ENCODE data around the gene NRARP.
"Not testable (repeated sequence)": the region's sequence is repeated elsewhere in the genome, so short reads cannot be mapped to it uniquely, and the experiment has no call there.

Gene NRARP

DNA sequence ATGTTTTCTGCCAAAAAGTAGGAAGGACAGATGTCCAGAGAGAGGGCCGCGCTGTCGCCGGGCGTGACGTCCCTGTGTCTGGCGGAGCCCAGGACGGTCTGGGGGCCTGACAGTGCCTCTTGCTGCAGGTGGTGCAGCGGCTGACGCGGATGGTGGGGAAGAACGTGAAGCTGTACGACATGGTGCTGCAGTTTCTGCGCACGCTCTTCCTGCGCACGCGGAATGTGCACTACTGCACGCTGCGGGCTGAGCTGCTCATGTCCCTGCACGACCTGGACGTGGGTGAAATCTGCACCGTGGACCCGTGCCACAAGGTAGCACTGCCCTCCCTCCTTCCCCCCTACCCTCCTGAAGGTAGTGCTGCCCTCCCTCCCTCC is 39.2 kb downstream of the NRARP start:
- TF ChIP-seq, protein P1, sequence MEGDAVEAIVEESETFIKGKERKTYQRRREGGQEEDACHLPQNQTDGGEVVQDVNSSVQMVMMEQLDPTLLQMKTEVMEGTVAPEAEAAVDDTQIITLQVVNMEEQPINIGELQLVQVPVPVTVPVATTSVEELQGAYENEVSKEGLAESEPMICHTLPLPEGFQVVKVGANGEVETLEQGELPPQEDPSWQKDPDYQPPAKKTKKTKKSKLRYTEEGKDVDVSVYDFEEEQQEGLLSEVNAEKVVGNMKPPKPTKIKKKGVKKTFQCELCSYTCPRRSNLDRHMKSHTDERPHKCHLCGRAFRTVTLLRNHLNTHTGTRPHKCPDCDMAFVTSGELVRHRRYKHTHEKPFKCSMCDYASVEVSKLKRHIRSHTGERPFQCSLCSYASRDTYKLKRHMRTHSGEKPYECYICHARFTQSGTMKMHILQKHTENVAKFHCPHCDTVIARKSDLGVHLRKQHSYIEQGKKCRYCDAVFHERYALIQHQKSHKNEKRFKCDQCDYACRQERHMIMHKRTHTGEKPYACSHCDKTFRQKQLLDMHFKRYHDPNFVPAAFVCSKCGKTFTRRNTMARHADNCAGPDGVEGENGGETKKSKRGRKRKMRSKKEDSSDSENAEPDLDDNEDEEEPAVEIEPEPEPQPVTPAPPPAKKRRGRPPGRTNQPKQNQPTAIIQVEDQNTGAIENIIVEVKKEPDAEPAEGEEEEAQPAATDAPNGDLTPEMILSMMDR (conservative IDR thresholded peaks at IDR 0.05; ENCODE audit: low read depth, low read length) = no peak
- Histone ChIP-seq H3K4me1 (ENCODE audit: low read depth, poor library complexity, severe bottlenecking) (no peaks in the 10 kb centered on the region), H3K9ac (no peak overlapping the region), H3K79me2 (ENCODE audit: insufficient read depth, low read depth) (peaks cover 2% of the 10 kb centered on the region; the same call in 1 of the 2 replicates), H3K4me3 (IDR thresholded peaks at IDR 0.05; ENCODE audit: insufficient read depth, low read depth, low read length) (no peak overlapping the region), H2AFZ (ENCODE audit: low read depth) (no peak overlapping the region), H3K27ac (no peak overlapping the region), H3K4me2 (no peak overlapping the region), H4K20me1 (ENCODE audit: insufficient read depth) (no peaks in the 10 kb centered on the region), H3K36me3 (ENCODE audit: insufficient read depth) (no peaks in the 10 kb centered on the region), H3K27me3 (ENCODE audit: insufficient read depth, low read depth) (no peaks in the 10 kb centered on the region)

DNA sequence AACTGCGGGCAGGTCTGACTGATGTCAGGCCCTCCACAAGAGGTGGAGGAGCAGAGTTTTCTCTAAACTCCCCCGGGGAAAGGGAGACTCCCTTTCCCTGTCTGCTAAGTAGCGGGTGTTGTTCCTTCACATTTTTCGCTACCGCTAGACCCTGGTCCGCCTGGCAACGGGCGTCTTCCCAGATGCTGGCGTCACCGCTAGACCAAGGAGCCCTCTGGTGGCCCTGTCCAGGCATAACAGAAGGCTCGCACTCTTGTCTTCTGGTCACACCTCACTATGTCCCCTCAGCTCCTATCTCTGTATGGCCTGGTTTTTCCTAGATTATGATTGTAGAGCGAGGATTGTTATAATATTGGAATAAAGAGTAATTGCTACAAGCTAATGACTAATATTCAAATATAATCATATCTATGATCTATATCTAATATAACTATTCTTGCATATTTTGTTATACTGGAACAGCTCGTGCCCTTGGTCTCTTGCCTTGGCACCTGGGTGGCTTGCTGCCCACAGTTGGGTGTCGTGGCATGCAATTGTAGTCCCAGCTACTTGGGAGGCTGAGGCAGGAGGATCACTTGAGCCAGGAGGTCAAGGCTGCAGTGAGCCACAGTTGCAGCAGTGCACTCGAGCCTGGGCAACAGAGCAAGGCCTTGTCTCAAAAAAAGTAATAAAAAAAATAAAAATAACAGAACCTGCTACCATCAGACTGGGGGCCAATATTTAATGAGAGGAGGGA is 39.7 kb downstream of the NRARP start:
- not testable (repeated sequence) for H3K27me3 ChIP-seq (ENCODE audit: insufficient read depth, low read depth); H3K36me3 ChIP-seq (ENCODE audit: insufficient read depth); H3K4me3 ChIP-seq (IDR thresholded peaks at IDR 0.05; ENCODE audit: insufficient read depth, low read depth, low read length); H3K4me2 ChIP-seq; H4K20me1 ChIP-seq (ENCODE audit: insufficient read depth); H3K27ac ChIP-seq; H3K79me2 ChIP-seq (ENCODE audit: insufficient read depth, low read depth); H2AFZ ChIP-seq (ENCODE audit: low read depth); H3K9ac ChIP-seq; H3K4me1 ChIP-seq (ENCODE audit: low read depth, poor library complexity, severe bottlenecking)

DNA sequence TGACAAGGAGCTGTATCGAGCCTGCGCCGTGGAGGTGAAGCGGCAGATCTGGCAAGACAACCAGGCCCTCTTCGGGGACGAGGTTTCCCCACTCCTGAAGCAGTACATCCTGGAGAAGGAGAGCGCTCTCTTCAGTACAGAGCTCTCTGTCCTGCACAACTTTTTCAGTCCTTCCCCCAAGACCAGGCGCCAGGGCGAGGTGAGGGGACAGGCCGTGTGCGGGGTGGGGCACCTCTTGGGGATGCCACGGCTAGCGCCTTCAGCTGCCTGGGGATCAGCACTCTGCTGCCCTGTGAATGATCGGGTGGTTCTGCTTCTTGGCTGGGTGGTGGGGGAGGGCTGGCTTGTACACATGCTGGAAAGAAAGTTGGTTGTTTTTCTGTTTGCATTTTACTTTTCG is 45.2 kb downstream of the NRARP start:
- Histone ChIP-seq H4K20me1 (ENCODE audit: insufficient read depth) (no peaks in the 10 kb centered on the region), H3K27me3 (ENCODE audit: insufficient read depth, low read depth) (no peaks in the 10 kb centered on the region), H3K4me2 (no peak overlapping the region; the same call in 1 of the 2 replicates), H3K36me3 (ENCODE audit: insufficient read depth) (no peaks in the 10 kb centered on the region), H3K4me3 (IDR thresholded peaks at IDR 0.05; ENCODE audit: insufficient read depth, low read depth, low read length) (no peak overlapping the region), H3K27ac (no peak overlapping the region), H3K4me1 (ENCODE audit: low read depth, poor library complexity, severe bottlenecking) (peaks cover 17% of the 10 kb centered on the region), H3K9ac (no peak overlapping the region), H3K79me2 (ENCODE audit: insufficient read depth, low read depth) (peaks cover 15% of the 10 kb centered on the region), H2AFZ (ENCODE audit: low read depth) (no peak overlapping the region)
- TF ChIP-seq, protein P1 (conservative IDR thresholded peaks at IDR 0.05; ENCODE audit: low read depth, low read length) = no peak

DNA sequence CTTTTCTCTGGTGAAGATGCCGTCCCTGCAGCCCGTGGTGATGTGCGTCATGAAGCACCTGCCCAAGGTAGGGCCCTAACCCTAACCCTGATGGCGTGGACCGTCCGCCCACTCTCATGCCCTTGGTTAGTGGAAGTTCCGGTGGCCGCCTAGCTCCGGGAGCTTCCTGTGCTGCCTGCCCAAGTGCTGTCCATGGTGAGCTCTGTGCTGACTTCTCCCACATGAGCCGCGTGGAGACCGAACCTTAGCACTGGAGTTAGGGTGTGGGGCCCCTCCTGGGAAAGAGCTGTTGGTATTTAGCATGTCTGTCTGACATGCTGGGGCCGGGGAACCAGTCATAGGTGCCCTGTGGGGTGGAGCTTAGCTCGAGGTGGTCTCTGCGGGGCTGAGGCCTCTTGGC is 45.7 kb downstream of the NRARP start:
- Histone ChIP-seq H3K4me3 (IDR thresholded peaks at IDR 0.05; ENCODE audit: insufficient read depth, low read depth, low read length) (no peak overlapping the region), H3K4me1 (ENCODE audit: low read depth, poor library complexity, severe bottlenecking) (peaks cover 17% of the 10 kb centered on the region), H3K79me2 (ENCODE audit: insufficient read depth, low read depth) (peaks cover 15% of the 10 kb centered on the region), H3K9ac (no peak overlapping the region), H2AFZ (ENCODE audit: low read depth) (no peak overlapping the region), H3K27ac (no peak overlapping the region), H3K36me3 (ENCODE audit: insufficient read depth) (no peaks in the 10 kb centered on the region), H3K4me2 (peak overlapping the region; percentile 74), H3K27me3 (ENCODE audit: insufficient read depth, low read depth) (no peaks in the 10 kb centered on the region), H4K20me1 (ENCODE audit: insufficient read depth) (no peaks in the 10 kb centered on the region)
- TF ChIP-seq, protein P1 (conservative IDR thresholded peaks at IDR 0.05; ENCODE audit: low read depth, low read length) = no peak

DNA sequence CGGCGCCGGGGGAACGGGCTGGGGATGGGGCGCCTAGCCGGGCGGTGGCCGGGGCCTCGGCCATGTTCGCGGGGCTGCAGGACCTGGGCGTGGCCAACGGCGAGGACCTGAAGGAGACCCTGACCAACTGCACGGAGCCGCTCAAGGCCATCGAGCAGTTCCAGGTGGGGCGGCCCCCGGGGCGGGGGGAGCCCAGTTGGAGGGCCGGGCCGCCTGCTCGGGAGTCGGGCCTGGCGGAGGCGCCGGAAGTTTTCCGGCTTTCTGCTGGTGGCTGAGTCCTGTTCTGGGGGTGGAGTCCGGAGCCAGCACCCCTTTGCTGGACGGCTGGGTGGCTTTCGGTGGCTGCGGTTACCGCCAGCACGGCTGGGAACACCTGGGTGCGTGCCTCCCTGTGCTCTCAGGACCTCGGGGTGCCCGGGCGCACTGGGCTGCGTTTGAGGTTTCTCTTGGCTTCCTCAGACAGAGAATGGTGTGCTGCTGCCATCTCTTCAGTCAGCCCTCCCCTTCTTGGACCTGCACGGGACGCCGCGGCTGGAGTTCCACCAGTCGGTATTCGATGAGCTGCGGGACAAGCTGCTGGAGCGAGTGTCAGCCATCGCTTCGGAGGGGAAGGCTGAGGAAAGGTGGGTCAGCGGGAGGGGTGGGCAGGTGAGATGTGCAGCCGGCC is 46.5 kb downstream of the NRARP start:
- Histone ChIP-seq H3K27ac (peak overlapping the region; percentile 65), H4K20me1 (ENCODE audit: insufficient read depth) (no peaks in the 10 kb centered on the region), H3K27me3 (ENCODE audit: insufficient read depth, low read depth) (no peaks in the 10 kb centered on the region), H3K79me2 (ENCODE audit: insufficient read depth, low read depth) (peaks cover 15% of the 10 kb centered on the region), H3K4me3 (IDR thresholded peaks at IDR 0.05; ENCODE audit: insufficient read depth, low read depth, low read length) (no peak overlapping the region), H3K36me3 (ENCODE audit: insufficient read depth) (no peaks in the 10 kb centered on the region), H3K4me1 (ENCODE audit: low read depth, poor library complexity, severe bottlenecking) (peaks cover 17% of the 10 kb centered on the region), H3K4me2 (peak overlapping the region; percentile 74), H3K9ac (peak overlapping the region; percentile 71), H2AFZ (ENCODE audit: low read depth) (peak overlapping the region; percentile 78)
- TF ChIP-seq, protein P1 (conservative IDR thresholded peaks at IDR 0.05; ENCODE audit: low read depth, low read length) = no peak

Data from KMS-11 (cell line).